GM12878 (cell line): ENCODE measurements around the gene LYRM4. TPM values are rescaled to one million over a fixed set of nuclear protein-coding genes. Genes with fewer than 3 reads are reported as not detected.

Experiments
- ATAC-seq: fragments of 200-7000 bp; cut with Tn5 transposase; 3 replicates; pipeline ENCODE4 v1.9.1; 2020; ENCODE audit warnings: mild to moderate bottlenecking, moderate library complexity
- BruUV-seq: library from RNA; stranded (reverse); fragments of 400-500 nt; replicated peaks from 2 replicates; lab custom pipeline; 2021; lab: Mats Ljungman, UMichigan
- CTCF ChIA-PET: fragments of 300-600 bp; sonication (Branson Sonifier 250); formaldehyde crosslinking; extraction: SDS; loops from one replicate; lab custom pipeline; 2021; ENCODE audit warnings: inconsistent platforms; lab: Yijun Ruan, JAX
- POLR2A ChIA-PET: fragments of 350-600 bp; formaldehyde crosslinking; extraction: SDS; loops from one replicate; lab custom pipeline; 2021; ENCODE audit warnings: inconsistent platforms; lab: Charles Lee
- RAD21 ChIA-PET: fragments of 300-600 bp; sonication (Branson Sonifier 250); formaldehyde crosslinking; loops from one replicate; lab custom pipeline; 2023; ENCODE audit warnings: antibody characterized with exemption; ENCODE audit not compliant: unreplicated experiment; lab: Charles Lee
- SMC1A ChIA-PET: fragments of 300-600 bp; sonication (Branson Sonifier 250); formaldehyde crosslinking; loops from one replicate; lab custom pipeline; 2023; ENCODE audit not compliant: unreplicated experiment, uncharacterized antibody; lab: Charles Lee
- DNase-seq: peaks from one replicate; pipeline ENCODE4 v3.0.0-alpha.2; 2011; ENCODE audit warnings: low read depth, low spot score
- FAIRE-seq: peaks from 3 replicates; lab custom pipeline; 2011; peaks lifted over from hg19 to GRCh38; lab: Jason Lieb, UNC
- H2AFZ ChIP-seq: 2 replicates; pipeline ENCODE4 v1.6.0; 2011; ENCODE audit warnings: low read depth, low read length, control low read depth; ENCODE audit not compliant: control insufficient read depth
- H3K27ac ChIP-seq: 2 replicates; pipeline ENCODE4 v1.5.1; 2011; ENCODE audit warnings: control low read depth; ENCODE audit not compliant: control insufficient read depth, insufficient read depth
- H3K27me3 ChIP-seq, 2 experiments: replicated peaks in 1 of 2; 2 replicates each; pipeline versions ENCODE4 v1.6.0 to v1.6.1; 2011; ENCODE audit warnings: low read length in 1 of 2; ENCODE audit not compliant: control insufficient read depth in 2 of 2, insufficient read depth in 2 of 2
- H3K36me3 ChIP-seq, 2 experiments: 2 replicates each; pipeline ENCODE4 v1.5.1; 2011; ENCODE audit warnings: low read length in 1 of 2; ENCODE audit not compliant: control insufficient read depth in 2 of 2, insufficient read depth in 2 of 2
- H3K4me1 ChIP-seq: 2 replicates; pipeline ENCODE4 v1.6.1; 2011; ENCODE audit warnings: mild to moderate bottlenecking, low read length, moderate library complexity, mixed read lengths; ENCODE audit not compliant: control insufficient read depth, insufficient read depth
- H3K4me2 ChIP-seq: 2 replicates; pipeline ENCODE4 v1.6.0; 2011; ENCODE audit warnings: control low read depth; ENCODE audit not compliant: control insufficient read depth, insufficient read depth
- H3K4me3 ChIP-seq: fragments of 200-600 bp; sonication (generic); 2 replicates; pipeline ENCODE4 v1.5.1; 2016
- H3K79me2 ChIP-seq: 2 replicates; pipeline ENCODE4 v1.6.0; 2011; ENCODE audit warnings: low read length; ENCODE audit not compliant: control insufficient read depth, insufficient read depth
- H3K9ac ChIP-seq: 2 replicates; pipeline ENCODE4 v1.8.0; 2011; ENCODE audit warnings: low read length, control low read depth, mixed read lengths; ENCODE audit not compliant: control insufficient read depth, insufficient read depth
- H3K9me3 ChIP-seq: replicated peaks from 3 replicates; pipeline ENCODE4 v1.5.1; 2011; ENCODE audit warnings: mild to moderate bottlenecking, low read length; ENCODE audit not compliant: control insufficient read depth, insufficient read depth
- H4K20me1 ChIP-seq: 2 replicates; pipeline ENCODE4 v1.6.0; 2011; ENCODE audit not compliant: control insufficient read depth, insufficient read depth
- ATF7 ChIP-seq: fragments of 450-650 bp; IDR thresholded peaks from 2 replicates; pipeline ENCODE4 v1.6.1; 2016; ENCODE audit warnings: low read depth, mild to moderate bottlenecking
- CEBPZ ChIP-seq: fragments of 150-350 bp; IDR thresholded peaks from 2 replicates; pipeline ENCODE4 v1.6.1; 2016; ENCODE audit warnings: low read depth, low read length
- ETV6 ChIP-seq, 2 experiments: fragments of 450-650 bp in 1 of 2; IDR thresholded peaks in 1 of 2; conservative IDR thresholded peaks in 1 of 2; 2 replicates each; pipeline ENCODE4 v1.6.1; 2014; ENCODE audit warnings: antibody characterized with exemption in 1 of 2, borderline replicate concordance in 1 of 2, low read depth in 1 of 2, mild to moderate bottlenecking in 1 of 2, moderate library complexity in 1 of 2
- IKZF1 ChIP-seq: fragments of 450-650 bp; conservative IDR thresholded peaks from 2 replicates; pipeline ENCODE4 v1.6.1; 2017; ENCODE audit warnings: antibody characterized with exemption, mild to moderate bottlenecking
- MXI1 ChIP-seq: fragments of 150-350 bp; IDR thresholded peaks from 2 replicates; pipeline ENCODE4 v1.6.1; 2011; ENCODE audit warnings: low read depth, mild to moderate bottlenecking, inconsistent platforms, low read length, improper control_type of control experiment
- NFXL1 ChIP-seq: fragments of 450-650 bp; IDR thresholded peaks from 2 replicates; pipeline ENCODE4 v1.6.1; 2017; ENCODE audit warnings: antibody characterized with exemption, mild to moderate bottlenecking, borderline replicate concordance
- NRF1 ChIP-seq: conservative IDR thresholded peaks from 2 replicates; pipeline ENCODE4 v1.6.1; 2011; ENCODE audit warnings: mild to moderate bottlenecking, low read depth, low read length, improper control_type of control experiment
- RAD21 ChIP-seq: IDR thresholded peaks from 2 replicates; pipeline ENCODE4 v1.6.1; 2011; ENCODE audit warnings: mild to moderate bottlenecking, low read depth, low read length, moderate library complexity; ENCODE audit not compliant: insufficient read depth
- REST ChIP-seq: IDR thresholded peaks from 2 replicates; pipeline ENCODE4 v1.6.1; 2012; ENCODE audit warnings: mild to moderate bottlenecking, low read depth, low read length
- SMAD5 ChIP-seq: IDR thresholded peaks from 2 replicates; pipeline ENCODE4 v1.6.1; 2016; ENCODE audit warnings: antibody characterized with exemption, low read depth
- SMC3 ChIP-seq: IDR thresholded peaks from 2 replicates; pipeline ENCODE4 v1.6.1; 2011; ENCODE audit warnings: low read length, improper control_type of control experiment, borderline replicate concordance
- TCF12 ChIP-seq: IDR thresholded peaks from 2 replicates; pipeline ENCODE4 v1.6.1; 2011; ENCODE audit warnings: low read depth, mild to moderate bottlenecking, low read length
- ZNF217 ChIP-seq: fragments of 450-650 bp; IDR thresholded peaks from 2 replicates; pipeline ENCODE4 v1.6.1; 2017; ENCODE audit warnings: antibody characterized with exemption, mild to moderate bottlenecking
- WGBS: methylation state at CpG from one replicate; pipeline ENCODE4 v1.1.6; 2016; ENCODE audit warnings: low lambda C conversion rate; ENCODE audit not compliant: insufficient replicate concordance, insufficient coverage; ENCODE audit errors: missing lambda C conversion rate; 5-methylcytosine and 5-hydroxymethylcytosine counted together
- in situ Hi-C: fragments of 300-500 bp; cut with MboI; formaldehyde crosslinking; loops from 9 replicates; pipeline ENCODE4 v1.14.3; 2018; ENCODE audit warnings: mixed read lengths
- intact Hi-C: fragments of 100-400 bp; cut with micrococcal nuclease; formaldehyde crosslinking; loops from one replicate; pipeline ENCODE4 v1.14.2; 2022; ENCODE audit not compliant: unreplicated experiment
- polyA plus RNA-seq, 11 experiments: library from polyadenylated mRNA; depleted of rRNA in 4 of 11; unstranded in 6 of 11; stranded (reverse) in 5 of 11; fragments of >200 nt; fragmentation: Nextera tagmentation in 4 of 11; fragmentation: Illumina TruSeq in 1 of 11; extraction: Ambion mirVana in 4 of 11; extraction: Trizol in 1 of 11; gene quantifications; 1 replicate in 1 of 11; 2 replicates in 10 of 11; pipeline versions ENCODE4 v1.2.1 to v1.2.3, GENCODE V29; 2011 to 2016; ENCODE audit warnings: inconsistent platforms in 2 of 11, missing spikeins in 2 of 11, low read depth in 1 of 11
- total RNA-seq, 4 experiments: library from RNA; depleted of rRNA in 3 of 4; stranded (reverse); fragments of >200 nt in 3 of 4; fragmentation: Illumina TruSeq in 1 of 4; extraction: Trizol in 1 of 4; gene quantifications; 2 replicates each; pipeline versions ENCODE4 v1.2.1 to v1.2.3, GENCODE V29; 2013 to 2021

The LYRM4 gene
- total and polyA plus RNA-seq, 10 of the 15 experiments (the other 5 are each of a cell fraction or from before 2014, with no cell fraction given), result 32.7 to 66.8 (median 44.0) TPM

GRCh38 chr6:5167501-5167900 is 93.2 kb downstream of the LYRM4 start:
- ChIA-PET RAD21 (interaction anchor here (0.8 to 1.4 kb wide), 2 partner anchors 24 kb away, joined by 4 read pairs; no protein-coding TSS in a partner anchor), POLR2A (interaction anchor here (0.7 kb wide), 1 partner anchor 11 kb away, joined by 4 read pairs; no protein-coding TSS in a partner anchor), CTCF (interaction anchor here (0.6 to 3.9 kb wide), 5 partner anchors 7 to 172 kb away, joined by 3 to 21 read pairs (median 4); no protein-coding TSS in a partner anchor), SMC1A (interaction anchor here (0.9 to 1.0 kb wide), 2 partner anchors 24 to 27 kb away, joined by 3 read pairs; no protein-coding TSS in a partner anchor)
- TF ChIP-seq SMC3, result no peak
- no peak for TF ChIP-seq REST
- TF ChIP-seq IKZF1, result no peak
- TF ChIP-seq RAD21, result no peak
- TF ChIP-seq TCF12, result no peak
- TF ChIP-seq SMAD5, result no peak
- no peak for TF ChIP-seq MXI1
- no peak for TF ChIP-seq ZNF217
- no peak for TF ChIP-seq CEBPZ
- TF ChIP-seq ETV6 (conservative IDR thresholded peaks at IDR 0.05 in 1 of 2, IDR thresholded peaks at IDR 0.05 in 1 of 2; ENCODE audit: borderline replicate concordance in 1 of 2, low read depth in 1 of 2), result no peak
- no peak for TF ChIP-seq ATF7
- TF ChIP-seq NFXL1, result no peak
- no peak for TF ChIP-seq NRF1
- H2AFZ ChIP-seq, result no peak overlapping the region
- 84% methylated on average over 4 of the region's 4 CpGs for WGBS
- BruUV-seq, result no TSS peak
- H3K9ac ChIP-seq, result no peak overlapping the region
- no peak overlapping the region for H3K4me2 ChIP-seq
- DNase-seq (no peak), ATAC-seq (no peak), FAIRE-seq (no peak)
- intact Hi-C loops, result no loop called here
- H3K36me3 ChIP-seq, result no peaks in the 10 kb centered on the region; a peak in 1 of 4 replicates
- H3K4me3 ChIP-seq, result no peak overlapping the region
- no peaks in the 10 kb centered on the region for H3K4me1 ChIP-seq
- H3K27ac ChIP-seq, result no peak overlapping the region
- no peaks in the 10 kb centered on the region for H3K79me2 ChIP-seq
- no peaks in the 10 kb centered on the region for H4K20me1 ChIP-seq
- no peaks in the 10 kb centered on the region for H3K27me3 ChIP-seq
- H3K9me3 ChIP-seq, result no peaks in the 10 kb centered on the region
- in situ Hi-C loops, result no loop called here
